Esophagus muscularis mucosa (tissue), 4 donors: ENCODE results near the gene APOBEC3A. TPM values are rescaled to one million over a fixed set of nuclear protein-coding genes. Genes with fewer than 3 reads are reported as not detected.
"Not testable (repeated sequence)": the region's sequence is repeated elsewhere in the genome, so short reads cannot be mapped to it uniquely, and the experiment has no call there.

Experiments
- DNase-seq: peaks from one replicate; pipeline ENCODE4 v3.0.0-alpha.2; 2017; ENCODE audit errors: extremely low spot score
- H3K27ac ChIP-seq, 4 donors: fragments of 200-600 bp; sonication (generic); replicated peaks in 1 of 4; 1 replicate in 3 of 4; 2 replicates in 1 of 4; pipeline ENCODE4 v1.5.1; 2016 to 2019; ENCODE audit warnings: mild to moderate bottlenecking in 1 of 4
- H3K27me3 ChIP-seq, 4 donors: fragments of 200-600 bp; sonication (generic); one replicate each; pipeline versions ENCODE4 v1.5.1 to v1.6.0; 2016 to 2019
- H3K36me3 ChIP-seq, 4 donors: fragments of 200-600 bp; sonication (generic); one replicate each; pipeline ENCODE4 v1.5.1; 2016 to 2019
- H3K4me1 ChIP-seq, 4 donors: fragments of 200-600 bp; sonication (generic); one replicate each; pipeline ENCODE4 v1.5.1; 2016 to 2019
- H3K4me3 ChIP-seq, 4 donors: fragments of 200-600 bp; sonication (generic); 1 replicate in 2 of 4; 2 replicates in 2 of 4; pipeline ENCODE4 v1.5.1; 2016 to 2019; ENCODE audit warnings: mild to moderate bottlenecking in 4 of 4, moderate library complexity in 1 of 4
- H3K9me3 ChIP-seq, 4 donors: fragments of 200-600 bp; sonication (generic); 1 replicate in 3 of 4; 2 replicates in 1 of 4; pipeline ENCODE4 v1.5.1; 2016 to 2019
- CTCF ChIP-seq, 3 experiments: fragments of 200-600 bp in 2 of 3; fragments of 450-650 bp in 1 of 3; sonication (generic) in 2 of 3; IDR thresholded peaks; one replicate each; pipeline ENCODE4 v1.5.1; 2017 to 2019; ENCODE audit warnings: antibody characterized with exemption in 3 of 3, mild to moderate bottlenecking in 2 of 3, moderate library complexity in 1 of 3
- EP300 ChIP-seq: sonication (generic); formaldehyde crosslinking; IDR thresholded peaks from one replicate; pipeline ENCODE4 v1.6.1; 2017; ENCODE audit warnings: antibody characterized with exemption
- POLR2A ChIP-seq: fragments of 450-650 bp; IDR thresholded peaks from one replicate; pipeline ENCODE4 v1.6.1; 2017; ENCODE audit warnings: antibody characterized with exemption, moderate library complexity, mild to moderate bottlenecking, low read depth
- POLR2AphosphoS5 ChIP-seq, 2 donors: sonication (generic); formaldehyde crosslinking; IDR thresholded peaks; one replicate each; pipeline ENCODE4 v1.6.1; 2017; ENCODE audit warnings: antibody characterized with exemption in 2 of 2
- WGBS: methylation state at CpG from one replicate; pipeline ENCODE4 v1.1.5; 2018; 5-methylcytosine and 5-hydroxymethylcytosine counted together
- intact Hi-C: fragments of 100-400 bp; cut with DNase I; formaldehyde crosslinking; loops from one replicate; pipeline ENCODE4 v1.15.1; 2023
- total RNA-seq, 4 donors: library from RNA; depleted of rRNA; stranded (reverse); fragments of >200 nt; gene quantifications; one replicate each; pipeline versions ENCODE4 v1.1.0 to v1.2.1, GENCODE V29; 2016

The APOBEC3A gene
- total RNA-seq, 4 donors from 2014 or later: 0.58 to 8.0 TPM; not detected in 2

DNA sequence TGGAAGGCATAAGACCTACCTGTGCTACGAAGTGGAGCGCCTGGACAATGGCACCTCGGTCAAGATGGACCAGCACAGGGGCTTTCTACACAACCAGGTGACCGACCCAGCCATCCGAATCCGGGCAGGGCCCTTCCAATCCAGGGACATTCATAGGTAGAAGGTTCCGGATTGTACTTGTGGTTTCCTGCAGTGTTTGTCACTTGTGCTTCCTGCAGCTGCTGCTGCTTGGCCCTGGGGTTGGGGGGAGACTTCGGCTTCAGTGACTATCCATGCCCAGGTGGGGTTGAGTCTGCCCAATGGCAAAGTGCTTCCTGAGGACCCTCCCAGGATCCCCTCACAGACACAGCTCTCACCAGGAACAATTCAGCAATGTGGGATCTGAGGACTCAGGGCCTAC is 2.2 kb downstream of the APOBEC3A start:
- intact Hi-C loops: no loop called here
- WGBS: 80% methylated on average over 7 of the region's 8 CpGs
- DNase-seq: no peak

DNA sequence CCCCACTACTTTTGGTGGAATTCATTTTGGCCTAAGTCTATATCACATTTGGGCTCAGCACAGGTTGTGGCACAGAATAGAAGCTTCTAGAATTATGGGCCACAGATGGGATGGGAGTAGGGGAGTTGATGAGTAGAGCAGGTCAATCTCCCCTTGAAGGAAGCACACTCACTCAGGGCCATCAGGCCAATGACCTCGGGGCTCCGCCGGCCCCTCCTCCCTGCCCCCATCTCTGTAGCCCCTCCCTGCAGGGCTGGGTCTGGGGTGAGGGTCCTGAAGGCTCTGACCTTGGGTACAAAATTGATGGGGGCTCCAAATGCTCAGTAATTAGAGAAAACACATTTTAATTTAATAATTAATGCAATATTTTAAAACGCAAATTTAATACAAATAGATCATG is 3.3 kb downstream of the APOBEC3A start:
- H3K4me1 ChIP-seq, H3K9me3 ChIP-seq, H3K36me3 ChIP-seq, DNase-seq, H3K27me3 ChIP-seq, intact Hi-C loops, H3K4me3 ChIP-seq, H3K27ac ChIP-seq: not testable (repeated sequence)
- WGBS: 89% methylated on average over 1 of the region's 4 CpGs

More for the DNA sequence above, 2.2 kb downstream of the APOBEC3A start:
- Histone ChIP-seq H3K36me3 (no peaks in the 10 kb centered on the region), H3K4me3 (no peak overlapping the region), H3K27me3 (peaks cover 0 to 4% (median 0%) of the 10 kb centered on the region in 4 donors), H3K27ac (no peak overlapping the region), H3K9me3 (no peaks in the 10 kb centered on the region), H3K4me1 (no peaks in the 10 kb centered on the region)
- TF ChIP-seq EP300 (no peak), CTCF (IDR thresholded peaks at IDR 0.05) (no peak), POLR2A (no peak), POLR2AphosphoS5 (IDR thresholded peaks at IDR 0.05) (no peak)

GRCh38 chr22:38963291-38963738 is 5.9 kb downstream of the APOBEC3A start:
- intact Hi-C loops, H3K36me3 ChIP-seq, DNase-seq, H3K4me3 ChIP-seq, H3K27ac ChIP-seq, H3K9me3 ChIP-seq, H3K4me1 ChIP-seq: not testable (repeated sequence)
- WGBS: no CpG with 5 or more reads among the region's 11 CpGs
- H3K27me3 ChIP-seq: peaks cover 0 to 17% (median 0%) of the 10 kb centered on the region in 4 donors

GRCh38 chr22:38963872-38964271 is 6.5 kb downstream of the APOBEC3A start:
- no peaks in the 10 kb centered on the region for H3K9me3 ChIP-seq
- no CpG with 5 or more reads among the region's 9 CpGs for WGBS
- DNase-seq: no peak
- intact Hi-C loops: no loop called here
- peaks cover 0 to 17% (median 0%) of the 10 kb centered on the region in 4 donors for H3K27me3 ChIP-seq
- no peaks in the 10 kb centered on the region for H3K4me1 ChIP-seq
- no peak overlapping the region for H3K4me3 ChIP-seq
- H3K27ac ChIP-seq: no peak overlapping the region
- H3K36me3 ChIP-seq: no peaks in the 10 kb centered on the region
- TF ChIP-seq POLR2AphosphoS5 (IDR thresholded peaks at IDR 0.05) (no peak), EP300 (no peak), POLR2A (no peak), CTCF (IDR thresholded peaks at IDR 0.05) (no peak)

DNA sequence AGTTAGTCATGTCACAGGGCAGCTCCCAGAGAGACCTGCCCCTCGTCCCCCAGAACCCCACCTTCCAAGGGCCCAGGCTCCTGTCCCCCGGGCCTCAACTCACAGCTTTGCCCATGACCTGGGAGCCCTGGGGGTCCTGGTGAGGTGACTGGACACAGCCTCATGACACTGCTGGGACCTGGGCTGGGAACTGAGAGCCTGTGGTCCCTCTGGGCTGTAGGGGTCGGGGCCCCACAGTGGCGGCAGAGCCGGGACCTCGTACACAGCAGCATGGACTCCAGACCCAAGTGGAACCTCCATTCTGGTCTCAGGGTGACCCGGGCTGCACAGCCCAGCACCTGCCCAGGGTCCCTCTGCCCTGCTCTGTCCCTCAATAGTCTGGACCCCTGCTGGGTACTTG is 6.9 kb downstream of the APOBEC3A start:
- no peak overlapping the region for H3K27ac ChIP-seq
- H3K9me3 ChIP-seq: no peaks in the 10 kb centered on the region
- peaks cover 0 to 13% (median 0%) of the 10 kb centered on the region in 4 donors for H3K27me3 ChIP-seq
- H3K4me1 ChIP-seq: no peaks in the 10 kb centered on the region
- H3K4me3 ChIP-seq: no peak overlapping the region
- no CpG with 5 or more reads among the region's 7 CpGs for WGBS
- TF ChIP-seq CTCF (IDR thresholded peaks at IDR 0.05) (no peak), POLR2A (no peak)
- intact Hi-C loops: no loop called here
- no peak for DNase-seq
- no peaks in the 10 kb centered on the region for H3K36me3 ChIP-seq

DNA sequence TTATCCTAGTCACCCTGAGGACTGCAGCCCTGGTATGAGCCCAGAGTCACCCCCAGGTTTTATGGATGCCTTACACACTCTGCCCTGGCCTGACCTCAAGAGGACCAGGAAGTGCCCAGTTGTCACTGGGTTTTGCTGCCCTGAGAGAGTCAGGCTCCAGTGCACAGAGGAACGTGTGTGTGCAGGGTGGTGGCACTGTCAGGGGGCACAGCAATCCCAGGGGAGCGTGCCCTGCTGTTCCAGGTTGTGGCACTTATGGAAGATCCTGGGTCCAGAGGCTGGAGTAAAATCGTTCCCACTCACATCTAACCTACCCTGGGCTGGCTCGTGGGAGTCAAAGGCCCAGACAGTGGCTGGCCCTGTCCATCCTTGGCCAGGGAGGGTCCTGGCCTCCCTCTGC is 7.6 kb downstream of the APOBEC3A start:
- H3K9me3 ChIP-seq: no peaks in the 10 kb centered on the region
- H3K4me1 ChIP-seq: no peaks in the 10 kb centered on the region
- DNase-seq: no peak
- H3K36me3 ChIP-seq: no peaks in the 10 kb centered on the region
- intact Hi-C loops: no loop called here
- no peak for TF ChIP-seq EP300
- TF ChIP-seq CTCF (IDR thresholded peaks at IDR 0.05): no peak
- peaks cover 0 to 13% (median 0%) of the 10 kb centered on the region in 4 donors for H3K27me3 ChIP-seq
- no peak overlapping the region for H3K4me3 ChIP-seq
- no CpG with 5 or more reads among the region's 4 CpGs for WGBS
- H3K27ac ChIP-seq: no peak overlapping the region
